Brain pericyte (primary cell): ENCODE measurements around the gene IGFBP5.

Experiments
- DNase-seq: peaks from one replicate; pipeline ENCODE4 v3.0.0-alpha.2; 2012; ENCODE audit warnings: low read depth, low spot score

The IGFBP5 gene

GRCh38 chr2:216714376-216714775 lies 19.0 kb upstream of the IGFBP5 start:
- no peak for DNase-seq

- DNase-seq, result peak; percentile 79
These were observed 18.5 kb upstream of the IGFBP5 start for GRCh38 chr2:216713691-216714336.

- no peak for DNase-seq
These were observed 16.0 kb upstream of the IGFBP5 start for GRCh38 chr2:216711348-216711747.

- no peak for DNase-seq
These were observed 15.4 kb upstream of the IGFBP5 start for GRCh38 chr2:216710551-216711301.

GRCh38 chr2:216702756-216703155 lies 7.4 kb upstream of the IGFBP5 start:
- DNase-seq, result no peak

- no peak for DNase-seq
These were observed 6.2 kb upstream of the IGFBP5 start for GRCh38 chr2:216701544-216701943.

- DNase-seq, result no peak
These were observed 5.4 kb upstream of the IGFBP5 start for GRCh38 chr2:216700781-216701180.

- DNase-seq, result no peak
These were observed 4.8 kb upstream of the IGFBP5 start for GRCh38 chr2:216700088-216700567.

- no peak for DNase-seq
These were observed 3.5 kb upstream of the IGFBP5 start for GRCh38 chr2:216698895-216699294.

GRCh38 chr2:216698293-216698692 lies 2.9 kb upstream of the IGFBP5 start:
- DNase-seq, result no peak

- no peak for DNase-seq
These were observed 1.6 kb upstream of the IGFBP5 start for GRCh38 chr2:216696751-216697560.

GRCh38 chr2:216696321-216696720 lies 972 bp upstream of the IGFBP5 start:
- DNase-seq, result no peak

- no peak for DNase-seq
These were observed 527 bp downstream of the IGFBP5 start for GRCh38 chr2:216694826-216695217.

GRCh38 chr2:216694082-216694825 lies 1.1 kb downstream of the IGFBP5 start:
- no peak for DNase-seq

GRCh38 chr2:216693414-216694080 lies 1.8 kb downstream of the IGFBP5 start:
- DNase-seq, result no peak

GRCh38 chr2:216692636-216693413 lies 2.5 kb downstream of the IGFBP5 start:
- no peak for DNase-seq

GRCh38 chr2:216690853-216691741 lies 4.3 kb downstream of the IGFBP5 start:
- no peak for DNase-seq

GRCh38 chr2:216690456-216690852 lies 4.9 kb downstream of the IGFBP5 start:
- DNase-seq, result no peak

- no peak for DNase-seq
These were observed 6.0 kb downstream of the IGFBP5 start for GRCh38 chr2:216689397-216689796.
